ENCODE data around the gene CANT1. TPM values are rescaled to one million over a fixed set of nuclear protein-coding genes. Genes with fewer than 3 reads are reported as not detected.

CANT1 gene
- total RNA-seq, 1 experiment from 2014 or later: 97.1 TPM

GRCh38 chr17:79003661-79004411 is 5.7 kb downstream of the CANT1 start:
- no peaks in the 10 kb centered on the region for H3K9me3 ChIP-seq (ENCODE audit: control insufficient read depth in 1 of 2, insufficient read depth in 1 of 2, low read depth in 1 of 2, low read length in 2 of 2)
- H3K4me1 ChIP-seq (ENCODE audit: control insufficient read depth in 1 of 2, insufficient read depth in 2 of 2, low read length in 2 of 2): peaks cover 13 to 32% of the 10 kb centered on the region in 2 experiments
- H3K9me2 ChIP-seq (ENCODE audit: insufficient read depth): no peaks in the 10 kb centered on the region
- ATAC-seq (no peak), DNase-seq (ENCODE audit: low read depth, low spot score) (no peak)
- no peaks in the 10 kb centered on the region for H4K20me1 ChIP-seq (ENCODE audit: insufficient read depth)
- intact Hi-C loops (cut with micrococcal nuclease): no loop called here
- peaks cover 88% of the 10 kb centered on the region for H3K79me2 ChIP-seq (ENCODE audit: insufficient read depth, low read length)
- ChIA-PET POLR2A (no interaction called here), CTCF (no interaction called here), RAD21 (ENCODE audit: low non-redundant PET in 1 of 2, low total read pairs in 2 of 2, uncharacterized antibody in 2 of 2, unreplicated experiment in 2 of 2) (no interaction called here)
- H3K4me2 ChIP-seq (ENCODE audit: low read length): no peak overlapping the region
- H3K4me3 ChIP-seq (replicated peaks in 1 of 2; ENCODE audit: low read depth in 1 of 2, low read length in 2 of 2): no peak overlapping the region
- no TSS peak for BruUV-seq (replicated peaks)
- no peak overlapping the region for H3K27ac ChIP-seq (ENCODE audit: low read depth, low read length)
- no peak overlapping the region for H3K9ac ChIP-seq (ENCODE audit: low read length)
- H2AFZ ChIP-seq (ENCODE audit: low read depth, low read length, poor library complexity, severe bottlenecking): no peak overlapping the region
- TF ChIP-seq RAD21 (IDR thresholded peaks at IDR 0.05; ENCODE audit: low read depth): no peak
- TF ChIP-seq EZH2phosphoT487 (IDR thresholded peaks at IDR 0.05; ENCODE audit: borderline replicate concordance): no peak
- TF ChIP-seq CBX3 (IDR thresholded peaks at IDR 0.05; ENCODE audit: low read depth): no peak
- no peak for TF ChIP-seq EGR1 (IDR thresholded peaks at IDR 0.05; ENCODE audit: low read depth)
- no peak for TF ChIP-seq TCF7L2 (IDR thresholded peaks at IDR 0.05; ENCODE audit: borderline replicate concordance, extremely low read depth, insufficient read depth, insufficient read length)
- no peak for TF ChIP-seq ZFX (IDR thresholded peaks at IDR 0.05)
- no peak for TF ChIP-seq YY1 (IDR thresholded peaks at IDR 0.05; ENCODE audit: extremely low read depth, insufficient replicate concordance, low read depth, low read length)
- H3K27me3 ChIP-seq (ENCODE audit: insufficient read depth, low read length): no peaks in the 10 kb centered on the region
- peaks cover 10 to 14% of the 10 kb centered on the region in 2 experiments; a peak in 3 of 4 replicates for H3K36me3 ChIP-seq (ENCODE audit: control insufficient read depth in 1 of 2, insufficient read depth in 2 of 2, low read length in 2 of 2)

GRCh38 chr17:79002796-79003593 is 6.6 kb downstream of the CANT1 start:
- DNase-seq (ENCODE audit: low read depth, low spot score) (no peak), ATAC-seq (no peak)
- H3K36me3 ChIP-seq (ENCODE audit: control insufficient read depth in 1 of 2, insufficient read depth in 2 of 2, low read length in 2 of 2): peaks cover 13 to 20% of the 10 kb centered on the region in 2 experiments; a peak in 3 of 4 replicates
- no peak overlapping the region for H3K27ac ChIP-seq (ENCODE audit: low read depth, low read length)
- no peak overlapping the region for H3K4me2 ChIP-seq (ENCODE audit: low read length)
- CTCF ChIA-PET: interaction anchor here (0.6 kb wide), 1 partner anchor 17 kb away, joined by 3 read pairs; no protein-coding TSS in a partner anchor
- H2AFZ ChIP-seq (ENCODE audit: low read depth, low read length, poor library complexity, severe bottlenecking): no peak overlapping the region
- H3K9me2 ChIP-seq (ENCODE audit: insufficient read depth): no peaks in the 10 kb centered on the region
- BruUV-seq (replicated peaks): no TSS peak
- no peaks in the 10 kb centered on the region for H4K20me1 ChIP-seq (ENCODE audit: insufficient read depth)
- H3K9ac ChIP-seq (ENCODE audit: low read length): no peak overlapping the region
- no peaks in the 10 kb centered on the region for H3K9me3 ChIP-seq (ENCODE audit: control insufficient read depth in 1 of 2, insufficient read depth in 1 of 2, low read depth in 1 of 2, low read length in 2 of 2)
- RAD21 ChIA-PET (ENCODE audit: low non-redundant PET in 1 of 2, low total read pairs in 2 of 2, uncharacterized antibody in 2 of 2, unreplicated experiment in 2 of 2): no interaction called here
- intact Hi-C loops (cut with micrococcal nuclease): no loop called here
- no peak overlapping the region for H3K4me3 ChIP-seq (replicated peaks in 1 of 2; ENCODE audit: low read depth in 1 of 2, low read length in 2 of 2)
- H3K27me3 ChIP-seq (ENCODE audit: insufficient read depth, low read length): no peaks in the 10 kb centered on the region
- H3K79me2 ChIP-seq (ENCODE audit: insufficient read depth, low read length): peaks cover 86% of the 10 kb centered on the region
- POLR2A ChIA-PET: no interaction called here
- H3K4me1 ChIP-seq (ENCODE audit: control insufficient read depth in 1 of 2, insufficient read depth in 2 of 2, low read length in 2 of 2): peaks cover 5 to 24% of the 10 kb centered on the region in 2 experiments; a peak in 3 of 4 replicates
- no peak for TF ChIP-seq EZH2 (IDR thresholded peaks at IDR 0.05)
- no peak for TF ChIP-seq SP1 (IDR thresholded peaks at IDR 0.05; ENCODE audit: low read depth)
- TF ChIP-seq, protein P1, sequence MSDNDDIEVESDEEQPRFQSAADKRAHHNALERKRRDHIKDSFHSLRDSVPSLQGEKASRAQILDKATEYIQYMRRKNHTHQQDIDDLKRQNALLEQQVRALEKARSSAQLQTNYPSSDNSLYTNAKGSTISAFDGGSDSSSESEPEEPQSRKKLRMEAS (IDR thresholded peaks at IDR 0.05): no peak
- no peak for TF ChIP-seq ELF1 (IDR thresholded peaks at IDR 0.05; ENCODE audit: borderline replicate concordance, low read depth)
- TF ChIP-seq SRF (IDR thresholded peaks at IDR 0.05; ENCODE audit: low read depth): no peak
- TF ChIP-seq POLR2AphosphoS5 (IDR thresholded peaks at IDR 0.05; ENCODE audit: low read depth, low read length): no peak
- TF ChIP-seq, protein P2, sequence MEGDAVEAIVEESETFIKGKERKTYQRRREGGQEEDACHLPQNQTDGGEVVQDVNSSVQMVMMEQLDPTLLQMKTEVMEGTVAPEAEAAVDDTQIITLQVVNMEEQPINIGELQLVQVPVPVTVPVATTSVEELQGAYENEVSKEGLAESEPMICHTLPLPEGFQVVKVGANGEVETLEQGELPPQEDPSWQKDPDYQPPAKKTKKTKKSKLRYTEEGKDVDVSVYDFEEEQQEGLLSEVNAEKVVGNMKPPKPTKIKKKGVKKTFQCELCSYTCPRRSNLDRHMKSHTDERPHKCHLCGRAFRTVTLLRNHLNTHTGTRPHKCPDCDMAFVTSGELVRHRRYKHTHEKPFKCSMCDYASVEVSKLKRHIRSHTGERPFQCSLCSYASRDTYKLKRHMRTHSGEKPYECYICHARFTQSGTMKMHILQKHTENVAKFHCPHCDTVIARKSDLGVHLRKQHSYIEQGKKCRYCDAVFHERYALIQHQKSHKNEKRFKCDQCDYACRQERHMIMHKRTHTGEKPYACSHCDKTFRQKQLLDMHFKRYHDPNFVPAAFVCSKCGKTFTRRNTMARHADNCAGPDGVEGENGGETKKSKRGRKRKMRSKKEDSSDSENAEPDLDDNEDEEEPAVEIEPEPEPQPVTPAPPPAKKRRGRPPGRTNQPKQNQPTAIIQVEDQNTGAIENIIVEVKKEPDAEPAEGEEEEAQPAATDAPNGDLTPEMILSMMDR (IDR thresholded peaks at IDR 0.05 in 2 of 3, conservative IDR thresholded peaks at IDR 0.05 in 1 of 3; ENCODE audit: borderline replicate concordance in 1 of 3, insufficient read depth in 1 of 3, low read depth in 2 of 3, low read length in 2 of 3): no peak
- TF ChIP-seq ZNF274 (IDR thresholded peaks at IDR 0.05; ENCODE audit: low read depth, low read length): no peak
- TF ChIP-seq EZH2phosphoT487 (IDR thresholded peaks at IDR 0.05; ENCODE audit: borderline replicate concordance): no peak
- no peak for TF ChIP-seq RAD21 (IDR thresholded peaks at IDR 0.05; ENCODE audit: low read depth)
- TF ChIP-seq, protein P3, sequence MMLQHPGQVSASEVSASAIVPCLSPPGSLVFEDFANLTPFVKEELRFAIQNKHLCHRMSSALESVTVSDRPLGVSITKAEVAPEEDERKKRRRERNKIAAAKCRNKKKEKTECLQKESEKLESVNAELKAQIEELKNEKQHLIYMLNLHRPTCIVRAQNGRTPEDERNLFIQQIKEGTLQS (IDR thresholded peaks at IDR 0.05): no peak
- TF ChIP-seq CBX3 (IDR thresholded peaks at IDR 0.05; ENCODE audit: low read depth): no peak

Data from HCT116 (cell line).